Ovary (tissue), 3 donors: Measurements from ENCODE around the gene CREB3L4.

Experiments
- CTCF ChIP-seq, 3 donors: fragments of 450-650 bp in 2 of 3; fragments of 200-600 bp in 1 of 3; IDR thresholded peaks; one replicate each; pipeline versions ENCODE4 v1.5.1 to v1.8.0; 2016 to 2022; ENCODE audit warnings: antibody characterized with exemption in 3 of 3, mild to moderate bottlenecking in 1 of 3
- EP300 ChIP-seq: sonication (generic); formaldehyde crosslinking; IDR thresholded peaks from one replicate; pipeline ENCODE4 v1.6.1; 2017; ENCODE audit warnings: antibody characterized with exemption
- donor health status: DM: no; HTN: no; CAD: no.

GRCh38 chr1:153934746-153935145, 33.0 kb upstream of the CREB3L4 start:
- TF ChIP-seq CTCF (IDR thresholded peaks at IDR 0.05) (no peak), EP300 (no peak)
